Duodenal mucosa (tissue), 2 donors: ENCODE measurements around the gene CAPRIN2.

Experiments used
- H3K27ac ChIP-seq: one replicate; pipeline ENCODE4 v1.7.0; 2013; ENCODE audit warnings: low read depth, low read length
- H3K27me3 ChIP-seq, 2 donors: one replicate each; pipeline ENCODE4 v1.7.0; 2013; ENCODE audit warnings: low read length in 2 of 2, control low read depth in 1 of 2; ENCODE audit not compliant: insufficient read depth in 2 of 2, control insufficient read depth in 1 of 2
- H3K36me3 ChIP-seq, 2 donors: one replicate each; pipeline ENCODE4 v1.7.0; 2013; ENCODE audit warnings: low read length in 2 of 2, control low read depth in 1 of 2; ENCODE audit not compliant: insufficient read depth in 2 of 2, control insufficient read depth in 1 of 2
- H3K4me1 ChIP-seq, 2 donors: one replicate each; pipeline ENCODE4 v1.7.0; 2013; ENCODE audit warnings: low read length in 2 of 2, control low read depth in 1 of 2; ENCODE audit not compliant: insufficient read depth in 2 of 2, control insufficient read depth in 1 of 2
- H3K4me3 ChIP-seq, 2 donors: one replicate each; pipeline ENCODE4 v1.7.0; 2013; ENCODE audit warnings: low read length in 2 of 2, low read depth in 1 of 2
- H3K9ac ChIP-seq, 2 donors: one replicate each; pipeline ENCODE4 v1.7.0; 2013; ENCODE audit warnings: low read length in 2 of 2, low read depth in 1 of 2
- H3K9me3 ChIP-seq, 2 donors: one replicate each; pipeline ENCODE4 v1.7.0; 2013; ENCODE audit warnings: low read length in 2 of 2, control low read depth in 1 of 2; ENCODE audit not compliant: control insufficient read depth in 1 of 2

The CAPRIN2 gene

GRCh38 chr12:30754750-30755394 is at the start of gene CAPRIN2:
Gene CAPRIN2, minus strand, starts transcription at chr12:30754951. Its CDS starts 1,431 bp downstream, at chr12:30753520.
- H3K4me1 ChIP-seq = peaks cover 12 to 14% of the 10 kb centered on the region in 2 donors
- H3K9me3 ChIP-seq = no peaks in the 10 kb centered on the region
- H3K9ac ChIP-seq = peak within 1 kb of the TSS; percentile 78 to 92
- peak within 1 kb of the TSS; percentile 83 for H3K27ac ChIP-seq
- no peaks in the 10 kb centered on the region for H3K36me3 ChIP-seq
- peak within 1 kb of the TSS; percentile 93 to 94 for H3K4me3 ChIP-seq
- H3K27me3 ChIP-seq = no peaks in the 10 kb centered on the region

DNA sequence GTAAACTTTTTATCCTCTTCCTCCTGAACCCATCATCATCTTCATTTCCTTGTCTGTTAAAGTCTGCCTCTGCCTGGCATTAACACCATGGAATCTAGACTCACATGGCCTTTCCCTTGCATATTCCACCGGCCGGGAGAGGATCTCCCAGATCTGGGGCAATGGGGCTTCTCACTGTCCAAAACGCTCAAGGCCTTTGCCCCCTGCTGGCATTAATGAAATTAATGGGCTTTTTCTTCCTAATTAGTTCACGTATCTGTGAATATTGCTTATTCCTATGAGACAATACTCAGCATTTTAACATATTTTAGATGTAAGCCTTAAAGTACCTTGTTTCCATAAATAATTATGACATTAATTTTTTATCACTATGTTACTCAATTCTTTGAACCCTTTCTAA is 42.9 kb upstream of the CAPRIN2 start:
- no peak overlapping the region for H3K9ac ChIP-seq
- H3K4me3 ChIP-seq = no peak overlapping the region
- H3K27ac ChIP-seq = no peak overlapping the region
- H3K27me3 ChIP-seq = peaks cover 13 to 21% of the 10 kb centered on the region in 2 donors
- peaks cover 10 to 11% of the 10 kb centered on the region in 2 donors for H3K4me1 ChIP-seq
- H3K36me3 ChIP-seq = no peaks in the 10 kb centered on the region
- H3K9me3 ChIP-seq = no peaks in the 10 kb centered on the region

DNA sequence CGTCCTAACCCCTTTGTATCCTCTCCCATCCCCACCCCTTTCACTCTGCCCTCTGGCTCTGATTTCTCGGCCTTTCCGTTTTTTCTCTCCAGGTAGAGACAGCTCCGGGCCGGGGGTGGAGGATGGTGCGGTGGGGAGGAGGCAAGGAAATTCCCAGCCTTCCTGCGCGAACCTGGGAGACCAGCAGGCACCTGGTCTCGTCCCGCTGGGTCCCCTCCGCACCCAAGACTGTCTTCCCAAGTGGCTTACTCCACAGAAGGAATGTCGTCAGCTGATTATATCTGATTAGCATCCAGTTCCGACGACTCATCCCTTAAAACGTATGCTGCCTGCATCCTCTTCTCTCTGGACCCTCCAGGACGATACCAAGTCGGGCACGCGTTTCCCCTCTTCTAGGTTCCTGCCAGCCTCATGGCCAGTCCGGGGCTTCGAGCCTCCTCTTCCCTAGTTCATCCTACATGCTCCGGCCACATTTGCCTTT is 42.2 kb upstream of the CAPRIN2 start:
- H3K4me3 ChIP-seq = peak overlapping the region; percentile 10 to 70
- H3K9ac ChIP-seq = peak overlapping the region in 1 of 2 donors; percentile 4
- no peaks in the 10 kb centered on the region for H3K36me3 ChIP-seq
- H3K27ac ChIP-seq = no peak overlapping the region
- H3K4me1 ChIP-seq = peaks cover 10 to 11% of the 10 kb centered on the region in 2 donors
- peaks cover 13 to 21% of the 10 kb centered on the region in 2 donors for H3K27me3 ChIP-seq
- no peaks in the 10 kb centered on the region for H3K9me3 ChIP-seq

- Histone ChIP-seq H3K4me1 (peaks cover 10 to 11% of the 10 kb centered on the region in 2 donors), H3K4me3 (peak overlapping the region; percentile 68 to 70), H3K27me3 (peaks cover 13 to 21% of the 10 kb centered on the region in 2 donors), H3K9ac (no peak overlapping the region), H3K36me3 (no peaks in the 10 kb centered on the region), H3K9me3 (no peaks in the 10 kb centered on the region), H3K27ac (no peak overlapping the region)
These were observed 41.6 kb upstream of the CAPRIN2 start for GRCh38 chr12:30796313-30796780.

GRCh38 chr12:30795410-30796312 is 40.9 kb upstream of the CAPRIN2 start:
- Histone ChIP-seq H3K9ac (peak overlapping the region in 1 of 2 donors; percentile 56), H3K9me3 (no peaks in the 10 kb centered on the region), H3K27me3 (peaks cover 13 to 21% of the 10 kb centered on the region in 2 donors), H3K4me3 (peak overlapping the region; percentile 68 to 70), H3K27ac (no peak overlapping the region), H3K4me1 (peaks cover 10 to 11% of the 10 kb centered on the region in 2 donors), H3K36me3 (no peaks in the 10 kb centered on the region)

DNA sequence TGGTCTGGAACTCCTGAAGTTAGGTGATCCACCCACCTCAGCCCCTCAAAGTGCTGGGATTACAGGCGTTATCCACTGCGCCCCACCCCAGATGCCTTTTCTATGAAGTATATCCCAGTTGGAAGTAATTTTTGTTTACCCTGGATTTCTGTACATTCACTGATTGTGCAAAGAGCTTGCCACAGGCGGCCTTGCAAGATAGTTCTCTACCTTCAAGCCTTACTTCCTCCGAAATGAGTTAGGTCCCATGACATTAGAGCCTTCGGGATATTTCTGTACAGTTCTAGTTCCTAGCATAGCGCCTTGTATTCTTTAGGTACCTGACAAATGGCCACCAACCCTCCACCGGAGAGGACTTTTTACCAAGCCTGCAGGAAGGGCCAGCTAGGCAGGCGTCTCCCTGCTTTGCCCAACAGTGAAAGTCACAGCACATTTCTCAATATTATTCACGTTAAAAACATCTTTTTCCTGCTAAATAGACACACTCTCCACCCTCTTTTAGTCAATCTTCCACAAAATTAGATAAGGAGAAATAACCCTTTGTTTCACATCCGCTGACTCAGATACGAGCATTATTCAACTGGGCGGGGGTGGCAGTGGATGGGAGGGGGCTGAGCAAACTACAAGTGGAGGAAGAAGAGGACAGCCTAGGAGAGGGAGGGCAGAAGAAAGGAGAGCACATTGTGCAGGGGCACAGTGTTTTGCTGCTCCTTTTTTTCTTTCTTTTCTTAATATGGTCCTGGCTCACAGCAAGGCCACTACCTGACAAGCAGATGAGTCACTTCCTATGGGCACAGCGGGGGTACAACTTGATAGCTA is 40.0 kb upstream of the CAPRIN2 start:
- H3K27me3 ChIP-seq = peaks cover 13 to 21% of the 10 kb centered on the region in 2 donors
- no peak overlapping the region for H3K27ac ChIP-seq
- H3K9me3 ChIP-seq = no peaks in the 10 kb centered on the region
- H3K36me3 ChIP-seq = no peaks in the 10 kb centered on the region
- peak overlapping the region in 1 of 2 donors; percentile 70 for H3K4me3 ChIP-seq
- peak overlapping the region in 1 of 2 donors; percentile 56 for H3K9ac ChIP-seq
- H3K4me1 ChIP-seq = peaks cover 10 to 11% of the 10 kb centered on the region in 2 donors

GRCh38 chr12:30794020-30794419 is 39.3 kb upstream of the CAPRIN2 start:
- H3K4me3 ChIP-seq = no peak overlapping the region
- H3K27ac ChIP-seq = no peak overlapping the region
- no peaks in the 10 kb centered on the region for H3K36me3 ChIP-seq
- H3K4me1 ChIP-seq = peaks cover 10 to 11% of the 10 kb centered on the region in 2 donors
- no peak overlapping the region for H3K9ac ChIP-seq
- no peaks in the 10 kb centered on the region for H3K9me3 ChIP-seq
- peaks cover 13 to 21% of the 10 kb centered on the region in 2 donors for H3K27me3 ChIP-seq

- Histone ChIP-seq H3K27ac (no peak overlapping the region), H3K4me3 (no peak overlapping the region), H3K9ac (no peak overlapping the region), H3K36me3 (no peaks in the 10 kb centered on the region), H3K9me3 (no peaks in the 10 kb centered on the region), H3K27me3 (peaks cover 13 to 16% of the 10 kb centered on the region in 2 donors), H3K4me1 (peaks cover 10 to 11% of the 10 kb centered on the region in 2 donors)
These were observed 38.1 kb upstream of the CAPRIN2 start for GRCh38 chr12:30792648-30793499.

DNA sequence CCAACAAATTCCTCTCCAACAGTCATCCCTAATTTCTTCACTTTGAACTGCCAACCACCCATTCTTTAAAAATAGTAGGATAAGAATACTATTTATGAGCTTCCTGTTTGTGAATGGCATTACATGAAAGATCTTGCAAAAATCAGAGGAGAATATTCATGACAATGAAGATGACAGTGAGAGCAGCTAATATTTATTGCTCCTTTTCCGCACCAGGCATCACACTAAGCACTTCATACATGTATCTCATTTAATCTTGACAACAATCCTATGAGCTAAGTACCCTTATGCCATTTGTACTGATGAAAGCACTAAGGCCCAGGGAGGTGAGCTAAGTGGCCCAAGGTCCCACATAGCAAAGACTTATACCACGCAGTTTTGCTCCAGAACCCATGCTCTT is 37.3 kb upstream of the CAPRIN2 start:
- no peak overlapping the region for H3K9ac ChIP-seq
- H3K4me1 ChIP-seq = peaks cover 9 to 10% of the 10 kb centered on the region in 2 donors
- H3K4me3 ChIP-seq = no peak overlapping the region
- H3K27me3 ChIP-seq = peaks cover 13 to 15% of the 10 kb centered on the region in 2 donors
- H3K27ac ChIP-seq = no peak overlapping the region
- no peaks in the 10 kb centered on the region for H3K36me3 ChIP-seq
- no peaks in the 10 kb centered on the region for H3K9me3 ChIP-seq
